Measurements from ENCODE around the gene UTP11.

DNA sequence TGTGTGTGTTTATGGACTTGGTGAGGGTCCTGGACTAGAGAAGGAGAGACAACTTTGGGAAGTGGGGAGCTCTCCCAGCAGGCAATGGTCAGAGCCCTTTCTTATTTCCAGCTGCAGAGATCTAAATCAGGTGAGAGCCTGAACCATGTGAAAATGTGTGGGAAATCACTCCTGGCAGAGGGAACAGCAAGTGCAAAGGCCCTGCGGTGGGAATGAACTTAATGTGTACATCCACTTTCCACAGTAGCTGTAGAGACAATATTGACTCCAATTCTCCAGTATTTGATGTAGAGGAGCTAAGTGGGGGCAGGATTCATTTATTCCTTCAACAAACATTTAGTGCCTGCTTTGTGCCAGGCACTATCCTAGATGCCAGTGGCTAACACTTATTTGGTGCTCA, 48.8 kb downstream of the UTP11 start:
- TF ChIP-seq, protein P1, sequence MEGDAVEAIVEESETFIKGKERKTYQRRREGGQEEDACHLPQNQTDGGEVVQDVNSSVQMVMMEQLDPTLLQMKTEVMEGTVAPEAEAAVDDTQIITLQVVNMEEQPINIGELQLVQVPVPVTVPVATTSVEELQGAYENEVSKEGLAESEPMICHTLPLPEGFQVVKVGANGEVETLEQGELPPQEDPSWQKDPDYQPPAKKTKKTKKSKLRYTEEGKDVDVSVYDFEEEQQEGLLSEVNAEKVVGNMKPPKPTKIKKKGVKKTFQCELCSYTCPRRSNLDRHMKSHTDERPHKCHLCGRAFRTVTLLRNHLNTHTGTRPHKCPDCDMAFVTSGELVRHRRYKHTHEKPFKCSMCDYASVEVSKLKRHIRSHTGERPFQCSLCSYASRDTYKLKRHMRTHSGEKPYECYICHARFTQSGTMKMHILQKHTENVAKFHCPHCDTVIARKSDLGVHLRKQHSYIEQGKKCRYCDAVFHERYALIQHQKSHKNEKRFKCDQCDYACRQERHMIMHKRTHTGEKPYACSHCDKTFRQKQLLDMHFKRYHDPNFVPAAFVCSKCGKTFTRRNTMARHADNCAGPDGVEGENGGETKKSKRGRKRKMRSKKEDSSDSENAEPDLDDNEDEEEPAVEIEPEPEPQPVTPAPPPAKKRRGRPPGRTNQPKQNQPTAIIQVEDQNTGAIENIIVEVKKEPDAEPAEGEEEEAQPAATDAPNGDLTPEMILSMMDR (IDR thresholded peaks at IDR 0.05; ENCODE audit: extremely low read depth in 1 of 2, insufficient read depth in 1 of 2, low read depth in 1 of 2, low read length in 2 of 2) = no peak
- TF ChIP-seq POLR2A (IDR thresholded peaks at IDR 0.05; ENCODE audit: low read depth, low read length) (no peak), EZH2 (IDR thresholded peaks at IDR 0.05; ENCODE audit: borderline replicate concordance, low read depth, low read length, severe bottlenecking) (no peak), MYC (IDR thresholded peaks at IDR 0.05; ENCODE audit: low read depth, low read length) (no peak)
- TF ChIP-seq, protein P2, sequence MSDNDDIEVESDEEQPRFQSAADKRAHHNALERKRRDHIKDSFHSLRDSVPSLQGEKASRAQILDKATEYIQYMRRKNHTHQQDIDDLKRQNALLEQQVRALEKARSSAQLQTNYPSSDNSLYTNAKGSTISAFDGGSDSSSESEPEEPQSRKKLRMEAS (IDR thresholded peaks at IDR 0.05; ENCODE audit: insufficient read depth, insufficient read length) = no peak
